Epithelial cell of proximal tubule (primary cell): ENCODE measurements around the gene KLF3. TPM values are rescaled to one million over a fixed set of nuclear protein-coding genes. Genes with fewer than 3 reads are reported as not detected.

Experiments used
- DNase-seq: peaks from one replicate; pipeline ENCODE4 v3.0.0-alpha.2; 2011; ENCODE audit warnings: low read depth
- H3K4me3 ChIP-seq: 2 replicates; pipeline ENCODE4 v1.5.1; 2011; ENCODE audit warnings: low read depth, mild to moderate bottlenecking, low read length
- total RNA-seq: library from RNA; depleted of rRNA; stranded (reverse); fragments of >200 nt; gene quantifications from 2 replicates; pipeline ENCODE4 v1.2.3, GENCODE V29; 2015
- TF ChIP-seq, protein P1 (sequence below): conservative IDR thresholded peaks from 2 replicates; pipeline ENCODE4 v1.5.1; 2012; ENCODE audit warnings: low read depth, mild to moderate bottlenecking, low read length

Gene KLF3
- total RNA-seq, 1 donor from 2014 or later, result 28.0 TPM

DNA sequence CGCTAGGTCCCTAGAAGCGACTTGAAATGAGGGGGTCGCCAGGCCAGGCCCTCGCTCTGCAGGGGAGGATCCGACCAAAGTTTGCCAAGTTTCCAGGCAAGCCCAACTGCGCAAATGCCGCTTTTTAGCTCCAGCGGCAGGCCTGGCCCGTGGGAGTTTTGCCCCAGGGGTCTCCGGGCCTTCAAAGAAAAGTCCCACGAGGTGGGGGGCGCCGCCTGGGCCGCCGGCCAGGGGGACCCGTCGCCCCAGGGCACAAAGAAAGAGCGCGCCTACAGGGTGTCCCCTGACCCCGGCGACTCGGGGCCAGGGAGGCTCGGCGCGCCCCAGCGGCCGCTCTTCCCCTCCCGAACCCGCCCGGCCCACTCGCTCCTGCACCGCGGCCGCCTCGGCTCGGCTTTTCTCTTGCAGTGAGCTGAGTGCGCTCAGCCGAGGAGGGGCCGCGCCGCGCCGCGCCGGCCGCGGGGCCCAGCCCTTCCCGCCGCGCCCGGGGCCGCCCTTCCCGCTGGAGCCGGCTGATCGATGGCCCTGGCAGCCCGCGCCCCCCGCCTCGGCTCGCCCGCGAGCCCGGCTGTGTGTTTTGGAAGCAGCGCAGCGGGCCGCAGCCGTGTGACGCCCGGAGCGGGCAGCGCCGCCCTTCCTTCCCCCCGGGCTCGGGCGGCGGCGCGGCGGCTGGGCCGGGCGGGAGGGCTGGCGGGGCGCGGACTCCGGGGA, 754 bp upstream of the KLF3 start:
- H3K4me3 ChIP-seq, result peak overlapping the region; percentile 61
- DNase-seq, result no peak
- TF ChIP-seq, protein P1, sequence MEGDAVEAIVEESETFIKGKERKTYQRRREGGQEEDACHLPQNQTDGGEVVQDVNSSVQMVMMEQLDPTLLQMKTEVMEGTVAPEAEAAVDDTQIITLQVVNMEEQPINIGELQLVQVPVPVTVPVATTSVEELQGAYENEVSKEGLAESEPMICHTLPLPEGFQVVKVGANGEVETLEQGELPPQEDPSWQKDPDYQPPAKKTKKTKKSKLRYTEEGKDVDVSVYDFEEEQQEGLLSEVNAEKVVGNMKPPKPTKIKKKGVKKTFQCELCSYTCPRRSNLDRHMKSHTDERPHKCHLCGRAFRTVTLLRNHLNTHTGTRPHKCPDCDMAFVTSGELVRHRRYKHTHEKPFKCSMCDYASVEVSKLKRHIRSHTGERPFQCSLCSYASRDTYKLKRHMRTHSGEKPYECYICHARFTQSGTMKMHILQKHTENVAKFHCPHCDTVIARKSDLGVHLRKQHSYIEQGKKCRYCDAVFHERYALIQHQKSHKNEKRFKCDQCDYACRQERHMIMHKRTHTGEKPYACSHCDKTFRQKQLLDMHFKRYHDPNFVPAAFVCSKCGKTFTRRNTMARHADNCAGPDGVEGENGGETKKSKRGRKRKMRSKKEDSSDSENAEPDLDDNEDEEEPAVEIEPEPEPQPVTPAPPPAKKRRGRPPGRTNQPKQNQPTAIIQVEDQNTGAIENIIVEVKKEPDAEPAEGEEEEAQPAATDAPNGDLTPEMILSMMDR, result no peak

DNA sequence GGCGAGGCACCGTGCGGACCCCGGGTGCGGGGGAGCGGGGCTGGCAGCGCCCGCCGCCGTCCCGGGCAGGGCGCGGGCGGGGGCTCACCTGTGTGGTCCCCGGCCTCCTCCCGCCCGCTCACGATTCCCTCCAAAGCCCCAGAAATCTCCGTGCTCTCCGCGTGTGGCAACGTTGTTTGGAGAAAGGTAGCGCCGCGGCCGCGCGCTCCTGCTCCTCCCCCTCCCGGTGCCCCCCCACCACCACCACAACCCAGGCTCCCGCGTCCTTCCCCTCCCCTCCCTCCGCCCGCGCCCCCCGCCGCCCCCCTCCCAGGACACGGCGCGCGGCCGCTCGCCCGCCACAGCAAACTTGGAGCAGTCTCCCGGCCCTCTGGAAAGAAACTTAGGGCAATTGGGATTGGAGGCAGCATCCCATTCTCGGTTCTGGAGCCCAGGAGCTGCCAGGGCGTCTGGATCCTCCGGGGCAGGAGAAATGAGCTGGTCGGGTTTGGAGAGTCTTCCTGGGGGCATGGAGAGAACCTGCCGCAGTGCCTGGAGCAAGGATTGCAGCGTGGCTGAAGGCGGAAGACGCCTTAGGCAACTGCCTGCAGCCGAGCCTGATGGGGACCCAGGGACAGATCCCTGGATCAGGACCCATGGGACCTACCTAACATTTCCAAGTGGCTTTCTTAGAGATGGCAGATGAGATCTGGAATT, 855 bp downstream of the KLF3 start:
- peak overlapping the region; percentile 84 for H3K4me3 ChIP-seq
- DNase-seq, result no peak
- TF ChIP-seq, protein P1, result no peak

DNA sequence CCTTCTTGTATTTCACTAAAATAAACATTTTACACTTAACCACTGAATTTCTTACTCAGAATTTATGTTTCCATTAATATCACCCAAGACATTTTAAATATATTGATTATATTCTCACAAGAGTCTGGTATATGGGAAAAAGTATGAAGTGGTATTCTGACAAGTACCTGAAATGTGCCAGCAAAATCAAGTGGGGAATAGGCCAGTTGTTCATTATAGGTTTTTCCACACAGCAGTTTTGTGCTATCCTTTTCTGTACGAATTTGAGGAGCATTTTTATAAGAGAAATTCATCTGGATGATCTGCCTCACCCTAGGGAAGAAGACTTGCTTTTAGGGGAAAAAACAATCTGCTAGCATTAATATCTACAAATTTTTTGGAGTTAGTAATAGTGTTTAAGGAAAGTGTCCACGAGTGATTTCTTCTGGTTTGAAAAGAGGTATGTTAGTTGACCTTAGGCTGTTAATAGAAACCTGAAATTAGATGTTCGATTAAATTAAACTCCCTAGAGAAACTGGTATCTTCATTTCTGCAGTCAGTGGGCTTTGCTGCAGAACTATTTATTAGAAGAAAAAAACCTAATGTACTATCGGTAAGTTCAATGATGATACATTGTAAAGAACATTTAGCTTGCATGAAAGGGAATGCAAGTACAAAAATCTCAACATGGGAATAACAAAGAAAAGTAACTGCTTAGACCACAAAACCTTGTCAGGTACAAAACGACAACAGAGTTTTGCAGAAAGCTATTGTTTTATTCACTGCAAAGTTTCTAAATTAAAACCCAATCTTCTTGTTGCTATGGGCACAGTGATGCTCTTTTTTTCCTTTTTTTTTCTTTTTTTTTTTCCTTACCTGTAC, 1.8 kb downstream of the KLF3 start:
- no peak for DNase-seq
- TF ChIP-seq, protein P1, result no peak
- H3K4me3 ChIP-seq, result peak overlapping the region; percentile 84

DNA sequence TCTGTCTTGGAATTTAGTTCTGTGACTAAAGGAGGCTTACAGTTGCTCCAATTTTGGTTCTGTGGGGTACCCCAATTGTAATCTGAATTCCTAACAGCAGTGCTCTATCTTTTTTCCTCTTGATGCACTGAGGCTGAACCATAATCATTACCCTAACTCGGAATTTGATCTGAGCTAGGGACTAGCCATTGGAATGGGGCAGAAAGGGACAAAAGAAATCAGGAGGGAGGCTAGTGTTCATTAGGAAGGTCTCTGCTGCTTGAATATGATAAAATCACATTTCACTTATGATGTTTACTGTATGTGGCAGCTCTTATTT, 2.7 kb downstream of the KLF3 start:
- peak overlapping the region; percentile 84 for H3K4me3 ChIP-seq
- TF ChIP-seq, protein P1, result no peak
- DNase-seq, result no peak

DNA sequence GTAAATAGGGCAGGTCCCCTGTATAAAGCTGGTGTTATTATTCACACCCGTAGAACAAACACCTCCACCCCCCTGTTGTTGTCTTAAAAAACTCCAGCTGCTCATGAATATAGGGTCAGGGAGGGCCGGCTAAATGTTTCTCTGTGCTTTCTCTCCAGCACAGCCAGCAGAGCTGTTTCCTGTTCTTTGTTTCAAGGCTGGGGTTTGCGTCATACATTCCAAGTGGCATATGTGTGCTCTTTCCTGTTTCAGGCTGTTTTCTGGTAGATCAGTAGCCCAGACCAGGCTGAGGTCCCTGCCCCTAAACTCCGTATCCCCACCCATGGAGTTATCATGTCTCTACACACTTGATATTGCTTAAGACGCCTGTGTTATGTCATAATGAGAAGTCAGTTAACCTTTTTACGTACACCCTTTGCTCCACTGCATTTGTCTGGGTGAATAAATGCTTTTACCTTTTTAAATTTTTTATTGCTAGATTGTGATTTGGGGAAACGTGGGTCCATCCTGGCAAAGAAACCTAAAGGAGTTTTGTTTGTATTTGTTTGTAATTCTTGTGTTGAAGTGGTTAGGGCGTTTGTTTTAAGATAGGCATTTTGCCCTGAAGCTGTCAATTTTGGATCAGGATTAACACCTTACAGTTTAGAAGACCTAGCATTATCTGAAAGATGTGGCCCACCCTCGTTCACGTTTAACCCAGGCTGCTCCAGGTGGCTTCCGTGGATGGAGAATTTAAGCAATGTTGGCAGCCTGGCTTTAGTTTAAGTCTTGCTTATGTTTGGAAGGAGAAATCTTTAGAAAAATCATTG, 3.3 kb downstream of the KLF3 start:
- TF ChIP-seq, protein P1, result no peak
- peak overlapping the region; percentile 84 for H3K4me3 ChIP-seq

DNA sequence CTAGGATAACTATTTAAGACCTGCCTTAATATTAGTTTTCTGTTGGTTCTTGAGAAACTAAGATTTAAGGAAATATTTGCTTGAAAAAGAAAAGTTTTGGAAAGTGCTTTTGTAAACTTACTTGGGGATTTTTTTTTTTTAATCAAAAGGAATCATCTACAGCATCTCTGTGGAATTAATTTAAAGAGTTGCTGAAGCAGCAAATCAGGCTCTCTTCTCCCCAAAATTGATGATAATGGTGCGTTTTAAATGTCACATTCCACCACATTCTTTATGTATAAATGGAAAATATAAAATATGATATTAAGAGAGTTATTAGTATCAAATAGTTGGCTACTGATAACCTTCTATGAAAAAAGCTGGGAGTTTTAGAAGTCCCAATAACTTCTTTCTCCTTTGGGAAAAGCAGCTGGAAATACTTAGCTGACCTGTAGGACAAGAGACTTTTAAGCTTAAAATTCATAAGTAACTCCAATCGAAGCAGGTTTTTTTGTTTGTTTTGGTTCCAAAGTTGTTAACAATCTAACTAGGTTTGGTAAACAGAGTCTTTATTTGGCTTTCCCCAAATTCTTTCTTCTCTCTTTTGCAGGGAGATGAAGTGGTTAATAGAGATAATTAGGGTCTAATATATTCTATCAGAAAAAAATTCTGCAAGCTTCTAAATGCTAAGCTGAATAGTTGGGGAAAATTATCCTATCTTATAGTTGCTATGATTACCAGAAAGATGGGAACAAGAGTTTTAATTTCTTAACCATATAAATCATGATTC, 4.4 kb downstream of the KLF3 start:
- no peak overlapping the region for H3K4me3 ChIP-seq
- TF ChIP-seq, protein P1, result no peak

More for the DNA sequence above, 3.3 kb downstream of the KLF3 start:
- DNase-seq, result peak; percentile 97

More for the DNA sequence above, 4.4 kb downstream of the KLF3 start:
- DNase-seq, result no peak
